22Rv1 (cell line): ENCODE measurements around the gene AMIGO2.

ENCODE experiments used
- H3K27ac ChIP-seq: fragments of 450-650 bp; 2 replicates; pipeline ENCODE4 v1.5.1; 2017
- ZFX ChIP-seq: fragments of 450-650 bp; IDR thresholded peaks from 2 replicates; pipeline ENCODE4 v1.6.1; 2017; ENCODE audit warnings: antibody characterized with exemption, borderline replicate concordance
- TF ChIP-seq, protein P1 (sequence below): fragments of 450-650 bp; IDR thresholded peaks from 2 replicates; pipeline ENCODE4 v1.5.1; 2017; ENCODE audit warnings: mild to moderate bottlenecking

Gene AMIGO2

DNA sequence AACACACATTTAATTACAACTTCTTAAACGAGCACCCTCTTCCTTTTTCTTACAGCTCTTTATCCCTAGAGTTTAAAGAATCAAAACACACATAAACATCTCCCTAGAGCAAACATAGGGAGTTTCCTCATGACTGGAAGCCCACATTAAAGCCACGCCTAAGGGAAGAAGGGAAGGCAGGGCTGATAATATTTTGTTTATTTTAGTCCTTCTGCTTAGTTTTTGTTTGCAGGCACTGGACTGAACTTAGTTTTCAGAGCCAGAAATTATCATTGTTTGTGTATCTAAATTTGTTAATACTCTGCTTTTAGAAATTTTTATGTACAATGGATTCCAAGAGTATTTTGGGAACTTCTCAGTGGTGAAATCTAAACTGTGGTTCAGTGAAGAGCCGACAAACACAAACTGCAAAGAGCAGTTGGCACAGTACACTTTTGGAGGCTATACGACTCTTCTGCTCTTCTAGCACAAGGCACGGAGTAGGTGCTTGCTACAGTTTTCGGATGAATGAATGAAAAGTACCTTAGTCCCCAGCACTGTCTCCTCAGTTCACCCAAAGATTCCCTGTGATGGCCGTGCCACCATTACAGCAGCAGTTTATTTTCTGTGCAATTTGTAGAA is 17.6 kb upstream of the AMIGO2 start:
- TF ChIP-seq, protein P1, sequence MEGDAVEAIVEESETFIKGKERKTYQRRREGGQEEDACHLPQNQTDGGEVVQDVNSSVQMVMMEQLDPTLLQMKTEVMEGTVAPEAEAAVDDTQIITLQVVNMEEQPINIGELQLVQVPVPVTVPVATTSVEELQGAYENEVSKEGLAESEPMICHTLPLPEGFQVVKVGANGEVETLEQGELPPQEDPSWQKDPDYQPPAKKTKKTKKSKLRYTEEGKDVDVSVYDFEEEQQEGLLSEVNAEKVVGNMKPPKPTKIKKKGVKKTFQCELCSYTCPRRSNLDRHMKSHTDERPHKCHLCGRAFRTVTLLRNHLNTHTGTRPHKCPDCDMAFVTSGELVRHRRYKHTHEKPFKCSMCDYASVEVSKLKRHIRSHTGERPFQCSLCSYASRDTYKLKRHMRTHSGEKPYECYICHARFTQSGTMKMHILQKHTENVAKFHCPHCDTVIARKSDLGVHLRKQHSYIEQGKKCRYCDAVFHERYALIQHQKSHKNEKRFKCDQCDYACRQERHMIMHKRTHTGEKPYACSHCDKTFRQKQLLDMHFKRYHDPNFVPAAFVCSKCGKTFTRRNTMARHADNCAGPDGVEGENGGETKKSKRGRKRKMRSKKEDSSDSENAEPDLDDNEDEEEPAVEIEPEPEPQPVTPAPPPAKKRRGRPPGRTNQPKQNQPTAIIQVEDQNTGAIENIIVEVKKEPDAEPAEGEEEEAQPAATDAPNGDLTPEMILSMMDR, result no peak
- TF ChIP-seq ZFX, result no peak
- peak overlapping the region; percentile 48 for H3K27ac ChIP-seq

DNA sequence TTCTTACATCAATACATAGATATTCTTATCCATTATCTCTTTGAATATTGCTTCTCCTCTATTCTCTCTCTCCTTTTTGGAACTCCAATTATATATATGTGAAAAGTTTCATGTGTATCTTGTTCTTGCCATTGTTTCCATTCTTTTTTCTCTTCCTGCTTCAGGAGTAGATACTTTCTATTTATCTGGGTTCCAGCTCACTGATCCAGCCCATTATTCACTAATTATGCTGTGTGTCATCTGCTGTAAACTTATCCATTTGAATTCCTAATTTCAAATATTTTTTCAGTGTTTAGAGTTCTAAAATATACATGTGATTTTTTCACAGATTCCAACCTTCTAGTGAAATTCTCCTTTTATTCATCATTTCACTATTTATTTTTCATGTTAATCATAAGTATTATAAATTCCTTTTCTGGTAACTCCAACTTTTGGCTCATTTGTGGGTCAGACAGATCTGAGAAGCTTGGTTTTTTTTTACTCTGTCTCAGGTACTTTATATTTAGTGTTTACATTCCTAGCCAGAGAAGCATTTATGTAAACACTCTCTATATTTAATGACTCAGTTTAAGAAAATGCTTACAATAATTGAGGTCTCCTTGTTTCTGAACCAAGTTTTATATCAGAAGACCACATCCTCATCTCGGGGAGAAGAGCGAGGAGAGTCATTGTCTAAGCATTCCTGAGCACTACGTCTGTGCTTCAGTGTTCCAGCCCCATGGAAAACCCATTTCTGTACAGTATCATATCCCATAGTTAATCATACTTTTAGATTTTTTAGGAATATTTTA is 15.9 kb upstream of the AMIGO2 start:
- no peak overlapping the region for H3K27ac ChIP-seq

DNA sequence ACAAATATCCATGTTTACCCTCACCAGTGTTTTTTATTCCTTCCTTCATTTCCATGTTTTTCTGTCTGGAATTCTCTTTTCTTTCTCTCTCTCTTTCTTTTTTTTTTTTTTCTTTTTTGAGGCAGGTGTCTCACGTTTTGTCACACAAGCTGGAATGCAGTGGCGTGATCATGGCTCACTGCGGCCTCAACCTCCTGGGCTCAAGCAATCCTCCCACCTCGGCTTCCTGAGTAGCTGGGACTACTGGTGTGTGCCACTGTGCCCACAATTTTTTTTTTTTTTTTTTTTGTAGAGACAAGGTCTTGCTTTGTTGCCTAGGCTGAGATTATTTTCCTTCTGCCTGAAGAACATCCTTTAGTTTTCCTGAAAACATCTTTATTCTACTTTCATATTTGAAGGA is 15.0 kb upstream of the AMIGO2 start:
- TF ChIP-seq ZFX, result no peak
- TF ChIP-seq, protein P1, result no peak
- no peak overlapping the region for H3K27ac ChIP-seq

More for the DNA sequence above, 15.9 kb upstream of the AMIGO2 start:
- TF ChIP-seq, protein P1, result no peak
- no peak for TF ChIP-seq ZFX

DNA sequence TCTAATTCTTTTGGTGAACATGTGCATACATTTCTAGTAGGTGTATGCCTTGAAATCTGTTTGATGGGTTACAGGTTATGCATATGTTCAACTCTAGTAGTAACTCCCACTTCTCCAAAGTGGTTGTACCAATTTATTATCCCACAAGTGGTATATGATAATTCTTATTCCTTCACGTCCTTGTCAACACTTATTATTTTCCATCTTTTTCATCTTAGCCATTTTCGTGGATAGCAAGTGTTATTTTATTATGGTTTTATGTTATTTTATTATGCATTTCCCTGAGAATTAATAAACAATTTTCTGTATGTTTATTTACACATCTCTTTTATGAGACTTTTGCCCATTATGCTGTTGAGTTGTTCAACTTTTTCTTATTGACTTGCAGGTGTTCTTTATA is 11.2 kb upstream of the AMIGO2 start:
- TF ChIP-seq, protein P1, result no peak
- no peak for TF ChIP-seq ZFX
- no peak overlapping the region for H3K27ac ChIP-seq

DNA sequence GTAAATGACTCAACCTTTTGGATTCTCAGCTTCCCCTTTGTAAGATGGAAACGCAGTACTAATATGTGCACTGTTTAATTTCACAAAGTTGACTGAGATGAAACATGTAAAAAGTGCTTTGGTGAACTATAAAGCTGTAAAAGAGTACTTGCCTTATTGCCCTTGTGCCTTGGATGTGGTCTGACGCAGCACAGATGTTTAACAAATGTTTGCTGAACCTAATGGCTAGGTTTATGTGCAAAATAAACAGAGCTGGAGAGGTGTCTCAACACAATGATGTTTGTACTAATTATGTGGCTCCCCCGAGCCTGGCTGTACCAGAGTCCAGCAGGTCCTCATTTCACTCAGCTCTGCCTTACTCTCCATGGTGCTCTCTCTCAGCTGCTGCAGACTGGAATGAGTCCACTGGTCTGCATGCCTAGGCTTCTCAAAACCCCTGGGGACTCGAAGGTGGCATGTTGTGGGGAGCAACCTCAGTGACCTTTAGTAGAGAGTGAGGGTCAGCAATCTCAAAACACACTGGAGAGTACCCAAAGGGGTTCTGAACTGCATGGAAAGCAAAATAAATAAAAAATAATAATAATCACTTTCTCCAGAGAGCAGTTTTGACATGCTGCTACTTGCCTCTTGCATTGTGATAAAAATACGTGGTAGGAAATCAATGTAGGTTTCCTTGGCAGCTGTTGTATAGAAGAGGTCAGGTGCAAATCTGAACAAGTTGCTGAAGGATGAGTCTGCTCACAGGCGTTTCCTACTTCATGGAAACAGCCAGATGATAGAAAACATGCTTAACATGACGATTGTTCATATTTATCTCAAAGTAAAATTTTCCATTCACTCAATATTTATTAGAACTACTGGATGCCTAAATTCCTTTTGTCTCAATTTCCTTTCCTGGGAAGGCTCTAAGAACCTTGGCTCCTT is 8.5 kb upstream of the AMIGO2 start:
- no peak for TF ChIP-seq ZFX
- TF ChIP-seq, protein P1, result no peak
- H3K27ac ChIP-seq, result no peak overlapping the region

DNA sequence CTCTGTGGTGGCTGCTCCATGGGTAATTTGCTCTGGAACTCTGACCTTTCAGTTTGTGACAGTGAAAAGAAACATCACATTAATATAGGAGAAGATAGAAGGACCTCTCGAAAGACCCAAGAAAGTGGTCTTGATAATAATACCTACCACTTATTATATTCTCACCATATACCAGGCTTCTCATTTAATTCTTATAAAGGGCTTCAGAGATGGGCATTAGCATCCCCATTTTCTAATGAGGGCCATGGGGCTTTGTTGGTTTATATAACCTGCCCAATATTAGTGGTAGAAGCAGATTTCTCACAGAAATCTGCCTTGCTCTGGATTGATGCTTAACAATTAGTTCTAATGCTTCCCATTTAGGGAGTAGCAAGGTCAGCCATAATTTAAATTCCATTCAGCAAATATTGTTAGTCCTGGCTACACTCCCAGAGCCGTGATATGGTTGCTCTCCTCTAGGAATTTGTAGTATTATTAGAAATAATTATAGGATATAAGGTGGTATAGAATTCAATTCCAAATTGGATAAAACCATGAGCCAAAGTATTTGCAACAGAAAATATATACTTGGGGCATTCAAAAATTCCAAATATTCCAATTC is 7.4 kb upstream of the AMIGO2 start:
- TF ChIP-seq, protein P1, result no peak
- no peak for TF ChIP-seq ZFX

More for the DNA sequence above, 7.4 kb upstream of the AMIGO2 start:
- no peak overlapping the region for H3K27ac ChIP-seq
